Activated T-cell treated with anti-CD3 and anti-CD28 coated beads for 48 hours (primary cell): ENCODE data around the gene RELN.
"Not testable (repeated sequence)": the region's sequence is repeated elsewhere in the genome, so short reads cannot be mapped to it uniquely, and the experiment has no call there.

Source experiments
- DNase-seq: peaks from one replicate; pipeline ENCODE4 v3.0.0-alpha.2; 2020; ENCODE audit warnings: low read depth

RELN gene

GRCh38 chr7:103940382-103941268 lies 48.8 kb downstream of the RELN start:
- DNase-seq, result no peak

- no peak for DNase-seq
These were observed 51.8 kb downstream of the RELN start for GRCh38 chr7:103937680-103938079.

- no peak for DNase-seq
These were observed 52.9 kb downstream of the RELN start for GRCh38 chr7:103936558-103936957.

GRCh38 chr7:103934508-103934907 lies 55.0 kb downstream of the RELN start:
- DNase-seq, result no peak

- DNase-seq, result no peak
These were observed 57.1 kb downstream of the RELN start for GRCh38 chr7:103932389-103932788.

- DNase-seq, result no peak
These were observed 59.6 kb downstream of the RELN start for GRCh38 chr7:103929901-103930311.

- no peak for DNase-seq
These were observed 60.9 kb downstream of the RELN start for GRCh38 chr7:103928581-103928980.

GRCh38 chr7:103924184-103924583 lies 65.3 kb downstream of the RELN start:
- DNase-seq, result no peak

- DNase-seq, result no peak
These were observed 67.1 kb downstream of the RELN start for GRCh38 chr7:103922407-103922806.

- DNase-seq, result no peak
These were observed 67.8 kb downstream of the RELN start for GRCh38 chr7:103921692-103922091.

- no peak for DNase-seq
These were observed 70.1 kb downstream of the RELN start for GRCh38 chr7:103919272-103919868.

GRCh38 chr7:103918631-103919271 lies 70.7 kb downstream of the RELN start:
- DNase-seq, result no peak

GRCh38 chr7:103915680-103916357 lies 73.6 kb downstream of the RELN start:
- no peak for DNase-seq

GRCh38 chr7:103914147-103914899 lies 75.1 kb downstream of the RELN start:
- DNase-seq, result no peak

- DNase-seq, result no peak
These were observed 76.4 kb downstream of the RELN start for GRCh38 chr7:103912891-103913605.

- not testable (repeated sequence) for DNase-seq
These were observed 78.4 kb downstream of the RELN start for GRCh38 chr7:103911015-103911414.

- no peak for DNase-seq
These were observed 83.5 kb downstream of the RELN start for GRCh38 chr7:103905997-103906396.

GRCh38 chr7:103902917-103903316 lies 86.5 kb downstream of the RELN start:
- DNase-seq, result no peak

- not testable (repeated sequence) for DNase-seq
These were observed 92.6 kb downstream of the RELN start for GRCh38 chr7:103896826-103897225.

GRCh38 chr7:103894656-103895596 lies 94.5 kb downstream of the RELN start:
- DNase-seq, result no peak
